Stimulated activated CD8-positive, alpha-beta memory T cell treated with anti-CD3 and anti-CD28 coated beads, Interleukin-4, amount 100 ng/mL, for 4 hours (primary cell): Measurements from ENCODE around the gene APOOL.
"Not testable (repeated sequence)": the region's sequence is repeated elsewhere in the genome, so short reads cannot be mapped to it uniquely, and the experiment has no call there.

Experiments used
- DNase-seq, 2 donors: peaks; one replicate each; pipeline ENCODE4 v3.0.0-alpha.2; 2020; ENCODE audit warnings: low read depth in 2 of 2, low spot score in 1 of 2

The APOOL gene, protein sequence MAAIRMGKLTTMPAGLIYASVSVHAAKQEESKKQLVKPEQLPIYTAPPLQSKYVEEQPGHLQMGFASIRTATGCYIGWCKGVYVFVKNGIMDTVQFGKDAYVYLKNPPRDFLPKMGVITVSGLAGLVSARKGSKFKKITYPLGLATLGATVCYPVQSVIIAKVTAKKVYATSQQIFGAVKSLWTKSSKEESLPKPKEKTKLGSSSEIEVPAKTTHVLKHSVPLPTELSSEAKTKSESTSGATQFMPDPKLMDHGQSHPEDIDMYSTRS

DNA sequence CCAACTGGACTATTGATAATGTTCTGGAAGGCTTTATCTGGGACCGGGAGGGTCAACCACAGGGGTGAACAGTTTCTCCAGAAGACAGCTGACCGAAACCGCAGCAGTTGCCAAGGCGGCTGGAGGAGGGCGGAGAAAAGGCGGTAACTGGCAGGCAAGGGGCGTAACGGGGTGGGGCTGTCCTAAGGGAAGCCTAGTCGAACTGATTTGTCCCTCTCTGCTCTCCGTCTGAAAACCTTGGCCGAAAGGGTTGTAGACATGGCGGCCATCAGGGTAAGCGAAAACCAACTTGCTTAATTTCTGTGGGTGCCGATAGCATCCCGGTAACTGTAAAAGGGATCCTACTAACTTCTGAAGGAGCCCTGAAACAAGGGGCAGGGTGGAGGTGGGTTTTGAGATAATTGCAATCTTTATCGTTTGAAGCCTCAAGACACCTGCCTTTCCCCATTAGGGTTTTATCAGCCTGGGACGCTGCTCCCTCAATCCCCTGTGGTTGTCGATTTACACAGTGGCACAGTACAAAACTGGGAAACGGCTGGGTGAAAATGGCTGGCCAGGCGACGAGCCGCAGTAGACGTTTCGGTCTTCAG lies at the start of gene APOOL:
APOOL (plus strand) TSS at position 223 of the 590 bp plus-strand sequence; CDS start at position 259, 36 bp downstream.
- DNase-seq: peak; percentile 42 to 56

DNA sequence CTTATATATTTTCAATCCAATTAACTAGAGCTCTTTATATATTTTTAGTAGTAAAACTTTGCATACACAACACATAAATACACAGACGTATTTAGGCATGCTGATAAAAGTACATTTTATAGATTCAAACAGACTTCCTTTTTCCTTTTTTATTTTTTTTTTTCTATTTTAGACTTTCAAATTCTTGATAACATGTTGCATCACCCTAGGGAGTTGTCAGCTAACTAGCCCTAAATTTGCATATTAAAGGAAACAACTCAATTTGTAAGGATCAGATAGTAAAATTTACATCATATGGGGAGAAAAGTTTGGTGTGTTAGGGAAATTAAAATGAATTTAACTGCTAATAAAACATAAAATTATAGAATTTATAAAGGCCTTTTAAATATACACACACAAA lies 47.4 kb upstream of the APOOL start:
- no peak for DNase-seq

DNA sequence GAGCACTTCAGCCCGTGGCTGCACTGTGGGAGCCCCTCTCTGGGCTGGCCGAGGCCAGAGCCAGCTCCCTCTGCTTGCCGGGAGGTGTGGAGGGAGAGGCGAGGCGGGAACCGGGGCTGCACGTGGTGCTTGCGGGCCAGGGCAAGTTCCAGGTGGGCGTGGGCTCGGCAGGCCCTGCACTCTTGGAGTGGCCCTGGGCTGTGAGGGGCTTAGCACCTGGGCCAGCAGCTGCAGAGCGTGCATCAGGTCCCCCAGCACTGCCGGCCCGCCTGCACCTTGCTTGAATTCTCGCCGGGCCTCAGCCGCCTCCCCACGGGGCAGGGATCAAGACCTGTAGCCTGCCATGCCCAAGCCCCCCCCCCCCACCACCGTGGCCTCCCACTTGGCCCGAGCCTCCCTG lies 28.9 kb upstream of the APOOL start:
- DNase-seq: no peak

DNA sequence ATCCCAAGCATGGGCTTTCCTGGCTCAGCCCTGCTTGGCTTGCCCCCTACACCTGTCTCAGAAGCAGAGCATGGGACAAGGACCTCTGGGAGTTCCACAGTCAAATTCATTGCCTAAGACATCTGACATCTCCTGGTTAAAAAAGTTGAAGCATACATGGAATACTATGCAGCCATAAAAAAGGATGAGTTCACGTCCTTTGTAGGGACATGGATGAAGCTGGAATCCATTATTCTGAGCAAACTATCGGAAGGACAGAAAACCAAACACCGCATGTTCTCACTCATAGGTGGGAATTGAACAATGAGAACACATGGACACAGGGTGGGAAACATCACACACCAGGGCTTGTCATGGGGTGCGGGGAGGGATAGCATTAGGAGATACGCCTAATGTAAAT lies 11.9 kb upstream of the APOOL start:
- DNase-seq: not testable (repeated sequence)

DNA sequence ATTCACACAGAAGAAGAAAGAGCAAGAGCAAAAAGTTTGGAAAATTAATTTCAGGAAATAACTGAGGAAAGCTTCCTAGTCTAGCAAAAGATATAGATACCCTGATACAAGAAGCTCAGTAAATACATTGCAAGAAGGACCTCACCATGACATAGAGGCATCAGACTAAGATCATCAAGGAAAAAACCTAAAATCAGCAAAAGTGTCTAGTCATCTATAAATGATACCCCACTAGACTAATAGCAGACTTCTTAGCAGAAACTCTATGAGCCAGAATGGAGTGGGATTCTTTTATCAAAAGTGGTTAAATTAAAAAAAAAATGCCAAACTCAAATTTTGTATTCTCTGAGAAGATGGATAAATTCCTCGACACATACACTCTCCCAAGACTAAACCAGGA lies 10.5 kb upstream of the APOOL start:
- no peak for DNase-seq

DNA sequence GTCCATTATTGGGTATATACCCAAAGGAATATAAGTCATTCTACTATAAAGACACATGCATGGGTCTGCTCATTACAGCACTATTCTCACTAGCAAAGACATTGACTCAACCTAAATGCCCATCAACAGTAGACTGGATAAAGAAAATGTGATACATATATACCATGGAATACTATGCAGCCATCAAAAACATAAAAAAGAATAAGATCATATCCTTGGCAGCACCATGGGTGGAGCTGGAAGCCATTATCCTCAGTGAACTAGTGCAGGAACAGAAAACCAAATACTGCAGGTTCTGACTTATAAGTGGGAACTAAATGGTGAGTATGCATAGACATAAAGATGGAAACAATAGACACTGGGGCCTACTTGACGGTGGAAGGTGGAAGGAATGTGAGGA lies 2.3 kb upstream of the APOOL start:
- DNase-seq: no peak

DNA sequence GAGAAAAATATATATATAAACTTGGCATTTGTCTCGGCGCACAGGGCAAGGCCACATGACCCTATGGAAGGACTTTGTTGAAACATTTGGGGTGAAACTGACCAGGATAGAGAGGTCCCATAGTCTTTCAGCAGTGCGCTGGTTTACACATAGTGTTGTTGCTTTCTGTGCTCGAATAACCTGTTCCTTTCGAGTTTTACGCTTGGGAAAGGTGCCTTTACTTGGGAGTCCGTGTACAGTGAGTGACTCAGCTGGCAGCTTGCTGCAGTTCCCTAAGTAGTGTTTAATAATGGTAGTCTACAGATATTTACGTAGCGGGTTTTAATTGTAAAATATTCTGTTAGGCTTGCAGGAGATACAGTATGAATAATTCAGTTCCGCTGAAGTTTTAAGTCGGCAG lies 578 bp downstream of the APOOL start:
- no peak for DNase-seq

DNA sequence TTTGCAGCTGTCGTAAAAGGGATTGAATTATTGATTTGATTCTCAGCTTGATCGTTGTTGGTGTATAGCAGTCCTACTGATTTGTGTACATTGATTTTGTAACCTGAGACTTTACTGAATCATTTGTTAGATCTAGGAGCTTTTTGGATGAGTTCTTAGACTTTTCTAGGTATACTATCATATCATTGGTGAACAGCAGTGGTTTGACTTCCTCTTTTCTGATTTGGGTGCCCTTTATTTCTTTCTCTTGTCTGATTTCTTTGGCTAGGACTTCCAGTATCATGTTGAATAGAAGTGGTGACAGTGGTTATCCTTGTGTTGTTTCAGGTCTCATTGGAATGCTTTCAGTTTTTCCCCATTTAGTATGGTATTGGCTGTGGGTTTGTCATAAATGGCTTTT lies 8.4 kb downstream of the APOOL start:
- no peak for DNase-seq

DNA sequence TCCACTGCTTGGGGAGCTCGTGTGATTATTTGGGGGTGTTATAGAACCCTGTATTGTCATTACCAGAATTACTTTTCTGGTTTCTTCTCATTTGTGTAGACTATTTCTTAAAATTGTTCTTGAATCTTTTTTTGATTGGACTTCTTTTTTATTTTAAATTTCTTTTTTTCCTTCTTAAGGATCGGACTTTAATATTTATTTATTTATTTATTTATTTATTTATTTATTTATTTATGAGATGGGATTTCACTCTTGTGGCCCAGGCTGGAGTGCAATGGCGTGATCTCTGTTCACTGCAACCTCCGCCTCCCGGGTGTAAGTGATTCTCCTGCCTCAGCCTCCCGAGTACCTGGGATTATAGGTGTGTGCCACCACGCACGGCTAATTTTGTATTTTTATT lies 11.7 kb downstream of the APOOL start:
- not testable (repeated sequence) for DNase-seq

DNA sequence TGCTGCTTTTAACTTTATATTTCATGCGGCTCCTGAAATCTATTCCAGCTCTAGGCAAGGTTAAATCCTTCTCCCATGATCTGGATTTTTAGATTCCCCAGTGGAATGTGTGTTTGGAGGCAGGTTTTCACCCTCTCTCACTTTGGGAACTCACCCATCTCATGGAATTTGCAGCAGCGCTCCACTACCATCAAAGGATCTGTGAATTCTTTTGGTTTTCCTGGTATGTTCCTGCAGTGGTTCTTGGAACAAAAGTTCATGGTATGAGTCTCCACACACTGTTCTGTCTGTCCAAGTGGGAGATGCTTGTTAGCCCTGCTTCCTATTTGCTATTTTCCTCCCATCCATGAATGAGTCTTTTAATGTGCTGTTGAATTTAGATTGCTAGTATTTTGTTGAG lies 14.0 kb downstream of the APOOL start:
- DNase-seq: no peak

DNA sequence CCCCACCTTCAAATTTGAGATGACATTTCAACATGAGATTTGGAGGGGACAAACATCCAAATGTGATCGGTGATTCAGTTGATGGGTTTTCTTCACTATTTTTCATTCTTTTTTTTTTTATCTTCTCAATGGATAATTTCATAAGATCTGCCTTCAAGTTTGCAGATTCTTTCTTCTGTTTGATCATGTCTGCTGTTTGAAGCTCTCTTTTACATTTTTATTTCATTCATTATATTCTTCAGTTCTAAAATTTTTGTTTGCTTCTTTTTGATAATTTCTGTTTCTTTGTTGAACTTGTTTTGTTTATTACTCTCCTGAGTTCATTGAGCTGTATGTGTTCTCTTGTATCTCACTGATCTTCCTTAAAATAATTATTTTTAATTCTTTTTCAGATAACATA lies 14.8 kb downstream of the APOOL start:
- no peak for DNase-seq

DNA sequence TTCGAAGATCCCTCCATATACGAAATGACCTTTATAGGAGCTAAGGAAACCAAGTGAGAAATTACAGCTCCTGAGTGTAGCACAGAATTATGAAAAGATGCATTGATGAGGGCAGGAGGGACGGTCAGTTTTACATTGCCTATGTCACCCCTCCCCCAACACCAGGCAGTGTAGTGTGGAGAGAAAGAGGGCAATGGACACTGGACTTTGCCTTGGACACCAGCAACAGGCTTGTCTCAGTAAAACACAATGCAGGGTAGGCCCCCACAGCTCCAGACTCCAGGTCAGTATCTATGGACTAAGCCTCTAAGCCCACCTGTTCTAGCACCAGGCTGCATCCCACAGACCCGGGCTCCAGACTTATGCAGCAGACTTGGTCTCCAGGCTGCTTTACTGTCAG lies 16.5 kb downstream of the APOOL start:
- DNase-seq: no peak

DNA sequence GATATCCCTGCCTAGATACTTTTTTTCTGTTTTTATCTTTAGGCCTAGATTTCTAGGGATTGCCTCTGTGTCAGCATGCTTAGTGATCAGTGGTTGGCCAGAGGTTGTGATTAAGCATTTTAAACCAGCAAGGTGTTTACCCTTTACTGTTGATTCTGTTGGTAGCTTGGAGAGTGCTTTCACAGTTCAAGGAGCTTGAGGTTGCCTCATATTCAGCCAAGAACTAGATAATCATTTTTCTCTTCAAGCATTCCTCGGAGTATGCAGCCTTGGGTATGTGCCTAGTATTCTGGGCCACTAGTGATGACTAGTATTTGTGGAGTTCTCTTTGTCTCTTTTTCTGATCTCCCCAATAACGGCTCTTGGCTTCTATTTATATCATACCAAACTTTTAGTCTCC lies 20.4 kb downstream of the APOOL start:
- DNase-seq: no peak

DNA sequence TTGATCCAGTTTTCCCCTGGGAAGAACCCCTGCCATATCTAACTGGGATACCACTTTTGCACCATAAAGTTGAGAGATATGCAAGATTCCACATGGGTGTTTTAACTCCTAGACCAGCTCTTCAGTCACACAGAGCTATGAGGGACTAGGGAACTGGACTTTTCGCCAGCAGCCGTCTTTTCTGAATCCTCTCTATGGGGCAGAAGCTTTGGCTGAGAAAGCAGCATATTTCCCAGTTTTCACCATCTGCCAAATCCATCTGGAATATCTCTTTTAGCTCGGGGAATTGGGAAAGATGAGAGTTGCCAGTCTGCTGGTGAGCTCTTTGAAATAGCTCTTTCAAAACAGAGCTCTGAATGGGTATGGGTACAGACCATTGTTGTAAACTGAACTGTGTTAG lies 20.9 kb downstream of the APOOL start:
- no peak for DNase-seq

DNA sequence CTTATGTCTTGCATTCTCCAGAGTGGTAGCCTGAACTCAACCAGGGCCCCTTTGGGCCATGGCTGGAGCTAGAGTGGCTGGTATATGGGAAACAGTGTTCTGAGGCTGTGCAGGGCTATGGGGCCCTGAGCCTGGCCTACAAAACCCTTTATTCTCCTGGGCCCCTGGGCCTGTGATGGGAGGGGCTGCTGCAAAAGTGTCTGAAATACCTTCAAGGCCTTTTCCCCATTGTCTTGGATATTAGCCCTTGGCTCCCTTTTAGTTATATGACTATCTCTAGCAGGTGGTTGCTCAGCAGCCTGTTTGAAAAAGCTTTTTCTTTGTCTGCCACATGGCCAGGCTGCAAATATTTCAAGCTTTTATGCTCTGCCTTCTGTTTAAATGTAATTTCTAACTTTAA lies 22.5 kb downstream of the APOOL start:
- DNase-seq: no peak

DNA sequence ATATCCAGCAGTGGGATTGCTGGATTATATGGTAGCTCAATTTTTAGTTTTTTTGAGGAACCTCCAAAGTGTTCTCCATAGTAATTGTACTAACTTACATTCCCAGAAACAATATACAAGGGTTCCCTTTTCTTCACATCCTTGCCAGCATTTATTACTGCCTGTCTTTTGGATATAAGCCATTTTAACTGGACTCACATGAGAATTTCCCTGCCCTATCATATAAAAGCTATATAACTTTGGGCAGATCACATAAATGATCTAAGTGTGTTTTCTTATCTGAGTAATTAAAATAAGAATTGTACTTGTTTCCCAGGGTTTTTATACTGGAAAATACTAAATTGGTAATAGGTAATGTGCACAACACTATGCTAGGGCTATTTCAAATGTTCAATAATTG lies 25.4 kb downstream of the APOOL start:
- no peak for DNase-seq

DNA sequence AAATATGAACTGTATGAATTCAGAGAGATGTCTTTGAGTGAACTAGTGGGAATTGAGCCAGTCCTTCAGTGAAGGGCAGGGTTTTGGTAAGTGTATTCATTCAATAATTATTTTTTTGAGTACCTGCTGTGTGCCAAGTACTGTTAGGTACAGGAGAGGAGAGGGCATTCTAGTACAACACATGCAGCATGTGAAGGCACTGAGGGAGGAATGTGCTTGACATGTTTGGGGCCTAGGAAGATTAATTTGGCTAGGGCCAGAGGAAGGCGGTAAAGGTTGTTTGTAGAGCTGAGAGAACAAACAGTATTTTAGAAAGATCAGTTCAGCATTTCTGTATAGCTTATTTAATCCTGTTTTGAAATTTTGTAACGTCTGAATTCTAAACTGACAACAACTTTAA lies 27.8 kb downstream of the APOOL start:
- DNase-seq: no peak

DNA sequence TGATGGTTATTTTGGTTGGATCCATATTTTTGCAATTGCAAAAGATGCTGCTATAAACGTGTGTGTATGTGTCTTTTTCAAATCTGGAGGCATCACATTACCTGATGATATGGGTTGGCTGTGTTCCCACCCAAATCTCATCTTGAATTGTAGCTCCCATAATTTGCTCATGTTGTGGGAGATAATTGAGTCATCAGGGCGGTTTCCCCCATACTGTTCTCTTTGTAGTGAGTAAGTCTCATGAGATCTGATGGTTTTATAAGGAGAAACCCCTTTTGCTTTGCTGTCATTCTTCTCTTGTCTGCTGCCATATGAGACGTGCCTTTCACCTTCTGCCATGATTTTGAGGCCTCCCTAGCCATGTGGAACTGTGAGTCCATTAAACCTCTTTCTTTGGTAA lies 33.4 kb downstream of the APOOL start:
- no peak for DNase-seq

DNA sequence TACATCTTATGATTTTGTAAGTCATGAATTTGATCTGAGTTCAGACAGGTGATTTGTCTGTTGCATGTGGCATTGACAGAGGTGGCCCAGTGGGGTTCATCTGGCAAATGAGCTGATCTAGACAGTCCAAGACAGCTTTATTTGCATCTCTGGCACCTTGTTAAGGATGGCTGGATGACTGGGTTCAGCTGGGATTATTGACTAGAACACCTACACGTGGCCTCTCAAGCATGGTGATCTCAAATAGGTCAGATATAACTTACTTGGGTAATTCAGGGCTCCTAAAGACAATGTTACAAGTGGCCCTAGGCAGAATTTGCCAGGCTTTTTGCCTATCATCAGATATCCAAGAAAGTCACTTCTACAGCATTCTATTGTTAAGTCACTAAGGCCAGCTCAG lies 48.0 kb downstream of the APOOL start:
- DNase-seq: no peak

DNA sequence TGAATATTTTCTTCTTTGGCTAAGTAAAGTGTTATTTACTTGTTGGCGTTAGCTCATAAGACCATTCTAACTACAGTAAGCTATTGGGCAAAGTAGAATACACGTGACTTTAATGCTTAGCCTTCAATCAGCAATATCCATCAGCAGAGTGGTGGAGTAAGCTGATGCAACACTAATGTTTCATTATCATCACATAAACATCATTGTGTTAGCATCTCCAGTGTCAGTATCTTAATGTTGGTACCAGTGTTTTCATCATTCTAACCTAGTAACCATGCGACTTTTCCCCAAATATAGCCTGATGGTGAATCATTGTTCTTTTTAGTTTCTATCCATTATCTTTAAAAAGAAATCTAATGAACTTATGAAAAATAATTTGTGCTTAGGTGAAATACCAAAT lies 48.5 kb downstream of the APOOL start:
- no peak for DNase-seq

DNA sequence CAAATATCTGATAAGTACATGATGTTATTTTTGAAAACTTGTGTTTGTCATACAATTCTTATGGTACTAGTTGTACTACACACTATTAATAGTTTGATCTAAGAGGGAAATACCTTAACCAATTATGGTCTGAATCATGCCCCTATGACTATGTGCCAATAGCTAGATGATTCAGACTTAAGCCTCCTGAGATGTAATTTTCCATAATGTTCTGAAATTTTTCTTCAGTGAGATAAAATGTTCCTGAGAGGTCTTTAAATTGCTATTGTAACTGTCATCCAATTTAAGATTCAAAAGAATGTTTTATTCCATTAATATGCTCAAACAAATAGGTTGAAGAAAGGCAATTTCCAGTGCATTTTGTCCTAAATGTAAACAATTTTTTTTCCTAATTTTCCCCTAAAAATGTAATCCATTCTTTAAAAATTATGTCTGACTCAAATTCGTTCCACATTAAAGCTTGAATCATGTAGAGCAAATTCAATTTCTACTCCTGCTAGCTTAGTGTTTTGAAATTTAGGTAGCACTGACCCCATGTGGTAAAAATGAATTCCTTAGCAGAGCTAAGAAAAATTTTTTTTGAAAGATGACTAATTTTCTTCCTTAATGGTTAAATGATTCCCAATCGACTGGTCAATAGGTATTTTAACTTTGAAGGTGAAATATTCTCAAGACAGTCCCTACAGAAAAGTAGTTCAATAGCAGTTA lies 49.1 kb downstream of the APOOL start:
- DNase-seq: no peak

DNA sequence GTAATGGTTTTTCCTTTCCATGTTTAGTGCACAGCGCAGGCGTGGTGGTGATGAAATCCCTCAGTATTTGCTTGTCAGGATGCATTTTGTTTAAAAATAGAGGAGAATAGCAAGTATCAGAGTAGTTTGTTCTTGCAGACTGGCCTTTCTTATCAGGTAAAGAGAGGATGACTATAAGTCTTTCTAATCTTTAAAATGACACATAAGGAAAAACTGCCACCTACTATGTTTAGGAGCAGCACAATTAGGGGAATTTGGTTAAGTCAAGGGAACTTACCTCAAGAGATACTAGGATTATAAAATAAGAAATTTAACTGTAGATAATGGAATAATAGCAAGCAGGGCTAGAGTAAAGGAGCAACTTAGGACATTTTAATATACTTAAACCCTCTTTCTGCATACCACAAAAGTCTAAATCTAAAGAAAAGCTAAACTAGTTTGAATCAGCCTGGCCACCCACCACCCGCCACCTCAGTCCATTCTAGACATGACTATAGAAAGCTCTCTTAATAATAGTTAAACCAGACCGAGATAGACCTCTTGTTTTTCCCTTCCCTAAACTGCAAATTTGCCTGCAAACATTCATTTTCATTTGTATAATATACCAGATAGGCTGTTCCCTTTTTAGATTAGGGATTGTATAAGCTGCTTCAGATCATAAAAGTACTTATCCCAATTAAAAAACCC lies 62.0 kb downstream of the APOOL start:
- no peak for DNase-seq
